NT2/D1 (cell line): Measurements from ENCODE around the gene LONRF3.

Source experiments
- SUZ12 ChIP-seq: IDR thresholded peaks from 2 replicates; pipeline ENCODE4 v1.6.1; 2011; ENCODE audit not compliant: insufficient read length, insufficient read depth; ENCODE audit errors: extremely low read depth
- YY1 ChIP-seq: IDR thresholded peaks from 2 replicates; pipeline ENCODE4 v1.6.1; 2011; ENCODE audit not compliant: insufficient read length, insufficient read depth
- ZNF274 ChIP-seq: IDR thresholded peaks from 2 replicates; pipeline ENCODE4 v1.6.1; 2011; ENCODE audit warnings: mild to moderate bottlenecking, low read depth, low read length

DNA sequence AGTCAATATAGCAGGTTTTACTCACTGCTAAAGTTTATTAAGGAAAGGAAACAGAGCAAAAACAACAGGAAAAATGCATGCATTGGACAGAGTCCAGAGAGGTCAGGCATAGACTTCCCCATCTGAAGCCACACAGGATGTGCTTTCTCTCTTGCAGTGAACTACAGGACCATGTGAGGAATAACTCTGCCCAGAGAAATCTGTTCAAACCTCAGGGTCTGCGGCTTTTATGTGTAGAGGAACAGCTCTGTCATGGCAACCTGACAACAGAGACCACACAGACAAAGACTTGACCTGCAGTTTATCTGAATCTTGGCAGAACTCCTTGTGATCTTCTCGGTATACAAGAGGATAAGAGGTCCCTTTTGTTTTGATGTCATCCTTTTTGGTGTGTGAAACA, 46.3 kb upstream of the LONRF3 start:
- TF ChIP-seq YY1, result no peak
- no peak for TF ChIP-seq SUZ12
- no peak for TF ChIP-seq ZNF274
